Stimulated activated CD8-positive, alpha-beta memory T cell treated with anti-CD3 and anti-CD28 coated beads, Interleukin-12 subunit alpha, Interleukin-12 subunit beta, amount 100 ng/mL, for 24 hours (primary cell): ENCODE measurements around the gene PLCXD1.
"Not testable (repeated sequence)": the region's sequence is repeated elsewhere in the genome, so short reads cannot be mapped to it uniquely, and the experiment has no call there.

Experiments
- DNase-seq: peaks from one replicate; pipeline ENCODE4 v3.0.0-alpha.2; 2020; ENCODE audit errors: extremely low read depth

Gene PLCXD1

GRCh38 chrX:292900-293897, 12.0 kb downstream of the PLCXD1 start:
- no peak for DNase-seq

- no peak for DNase-seq
Observed at GRCh38 chrX:295136-295535, 14.0 kb downstream of the PLCXD1 start.

GRCh38 chrX:298993-299392, 17.8 kb downstream of the PLCXD1 start:
- no peak for DNase-seq

GRCh38 chrX:300334-300733, 19.2 kb downstream of the PLCXD1 start:
- no peak for DNase-seq

- DNase-seq: no peak
Observed at GRCh38 chrX:302975-303374, 21.8 kb downstream of the PLCXD1 start.

GRCh38 chrX:305781-306613, 24.8 kb downstream of the PLCXD1 start:
- not testable (repeated sequence) for DNase-seq

- not testable (repeated sequence) for DNase-seq
Observed at GRCh38 chrX:306614-307251, 25.6 kb downstream of the PLCXD1 start.

- DNase-seq: no peak
Observed at GRCh38 chrX:307261-308111, 26.3 kb downstream of the PLCXD1 start.

- DNase-seq: no peak
Observed at GRCh38 chrX:308821-309520, 27.8 kb downstream of the PLCXD1 start.

GRCh38 chrX:310621-311155, 29.5 kb downstream of the PLCXD1 start:
- DNase-seq: no peak

- DNase-seq: no peak
Observed at GRCh38 chrX:311156-312129, 30.3 kb downstream of the PLCXD1 start.

GRCh38 chrX:312621-313331, 31.6 kb downstream of the PLCXD1 start:
- no peak for DNase-seq

- no peak for DNase-seq
Observed at GRCh38 chrX:313546-313945, 32.4 kb downstream of the PLCXD1 start.

- DNase-seq: no peak
Observed at GRCh38 chrX:314049-314448, 32.9 kb downstream of the PLCXD1 start.

- no peak for DNase-seq
Observed at GRCh38 chrX:314781-315595, 33.8 kb downstream of the PLCXD1 start.

GRCh38 chrX:316351-317325, 35.5 kb downstream of the PLCXD1 start:
- DNase-seq: no peak
